Spleen (tissue), 11 donors: Measurements from ENCODE around the gene SLIT3. TPM values are rescaled to one million over a fixed set of nuclear protein-coding genes. Genes with fewer than 3 reads are reported as not detected.

Source experiments
- DNase-seq: peaks from one replicate; pipeline ENCODE4 v3.0.0-alpha.2; 2020
- H3K27ac ChIP-seq, 8 donors: fragments of 200-600 bp; sonication (generic) in 7 of 8; 1 replicate in 4 of 8; 2 replicates in 4 of 8; pipeline versions ENCODE4 v1.5.0 to v1.8.0; 2016 to 2021; ENCODE audit warnings: inconsistent platforms in 4 of 8, mild to moderate bottlenecking in 4 of 8, moderate library complexity in 1 of 8
- H3K27me3 ChIP-seq, 7 donors: fragments of 200-600 bp; sonication (generic) in 6 of 7; replicated peaks in 1 of 7; 1 replicate in 4 of 7; 2 replicates in 3 of 7; pipeline versions ENCODE4 v1.5.0 to v1.8.0; 2016 to 2021; ENCODE audit warnings: inconsistent platforms in 3 of 7, mild to moderate bottlenecking in 1 of 7
- H3K36me3 ChIP-seq, 6 donors: fragments of 200-600 bp; sonication (generic) in 5 of 6; 1 replicate in 4 of 6; 2 replicates in 2 of 6; pipeline versions ENCODE4 v1.5.0 to v1.8.0; 2016 to 2021; ENCODE audit warnings: inconsistent platforms in 2 of 6
- H3K4me1 ChIP-seq, 6 donors: fragments of 200-600 bp; sonication (generic) in 5 of 6; 1 replicate in 3 of 6; 2 replicates in 3 of 6; pipeline versions ENCODE4 v1.5.0 to v1.8.0; 2016 to 2021; ENCODE audit warnings: inconsistent platforms in 3 of 6
- H3K4me3 ChIP-seq, 8 donors: fragments of 200-600 bp; sonication (generic) in 7 of 8; 1 replicate in 4 of 8; 2 replicates in 4 of 8; pipeline versions ENCODE4 v1.5.0 to v1.8.0; 2016 to 2021; ENCODE audit warnings: inconsistent platforms in 4 of 8, mild to moderate bottlenecking in 4 of 8, moderate library complexity in 2 of 8
- H3K9me3 ChIP-seq, 8 donors: fragments of 200-600 bp; sonication (generic) in 7 of 8; 1 replicate in 4 of 8; 2 replicates in 4 of 8; pipeline versions ENCODE4 v1.5.0 to v1.8.0; 2016 to 2021; ENCODE audit warnings: inconsistent platforms in 4 of 8
- CTCF ChIP-seq, 11 experiments: fragments of 200-600 bp in 7 of 11; fragments of 450-650 bp in 4 of 11; sonication (generic) in 4 of 11; IDR thresholded peaks in 8 of 11; conservative IDR thresholded peaks in 3 of 11; 1 replicate in 7 of 11; 2 replicates in 4 of 11; pipeline versions ENCODE4 v1.4.0 to v1.8.0; 2016 to 2021; ENCODE audit warnings: antibody characterized with exemption in 11 of 11, inconsistent platforms in 4 of 11, mild to moderate bottlenecking in 1 of 11
- POLR2A ChIP-seq, 3 donors: fragments of 450-650 bp; IDR thresholded peaks; one replicate each; pipeline ENCODE4 v1.5.1; 2017; ENCODE audit warnings: antibody characterized with exemption in 3 of 3, mild to moderate bottlenecking in 1 of 3
- POLR2AphosphoS5 ChIP-seq, 3 donors: sonication (generic); formaldehyde crosslinking; IDR thresholded peaks; one replicate each; pipeline ENCODE4 v1.5.1; 2017; ENCODE audit warnings: antibody characterized with exemption in 3 of 3
- WGBS, 5 donors: extraction: QIAGEN DNeasy Blood & Tissue Kit in 3 of 5; methylation state at CpG; one replicate each; pipeline versions ENCODE4 v1.1.5 to v1.1.7; 2013 to 2018; 5-methylcytosine and 5-hydroxymethylcytosine counted together
- intact Hi-C: fragments of 100-400 bp; cut with DNase I; formaldehyde crosslinking; loops from one replicate; pipeline ENCODE4 v1.15.0; 2023; ENCODE audit warnings: low total_unique reads
- polyA plus RNA-seq, 3 donors: library from polyadenylated mRNA; stranded (reverse); fragments of 200-250 nt; gene quantifications; one replicate each; pipeline ENCODE4 v1.2.1, GENCODE V29; 2013
- total RNA-seq, 7 donors: library from RNA; depleted of rRNA in 3 of 7; stranded (reverse); fragments of >200 nt in 3 of 7; fragmentation: NEBNext Ultra II Directional in 4 of 7; extraction: Animal tissue kit (Norgen Biotek cat#: 25700) in 4 of 7; gene quantifications; one replicate each; pipeline versions ENCODE4 v1.1.0 to v1.2.1, GENCODE V29; 2016 to 2021
- donor health status: healthy with polysubstance abuse.
- donor health status: DM: no; HTN: no; CAD: no; lungs with moderate emphysema.
- donor health status: DM: no; HTN: no; CAD: no.
- donor health status: Bipolar disorder and iron deficiency.
- donor health status: healthy.
- donor health status: DM: no; HTN: no; CAD: no.
- donor health status: DM: yes; HTN: yes; CAD: no.

SLIT3 gene
- total and polyA plus RNA-seq, 10 donors, result 0.33 to 54.0 (median 13.2) TPM

DNA sequence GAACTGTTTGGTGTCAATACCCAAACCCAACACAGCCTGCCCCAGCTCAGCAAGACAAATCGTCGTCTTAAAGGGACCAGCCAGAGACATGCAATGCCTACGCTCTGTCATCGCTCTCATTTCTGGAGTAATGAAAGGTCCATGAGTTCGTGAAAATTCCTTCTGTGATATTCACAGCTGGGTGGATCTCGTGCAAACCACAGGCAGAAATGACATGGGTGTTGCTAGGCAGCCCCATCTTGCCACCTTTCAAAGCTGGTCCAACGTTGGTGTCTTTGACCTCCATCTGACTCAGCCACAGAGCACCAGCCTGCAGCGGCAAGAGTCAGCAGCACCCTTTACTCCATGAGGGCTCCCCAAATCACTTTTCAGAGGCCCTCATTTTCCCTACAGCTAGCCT is 215.3 kb downstream of the SLIT3 start:
- Histone ChIP-seq H3K27ac (no peak overlapping the region), H3K4me1 (peaks cover 0 to 2% (median 0%) of the 10 kb centered on the region in 6 donors), H3K4me3 (no peak overlapping the region), H3K9me3 (peaks cover 0 to 8% (median 2%) of the 10 kb centered on the region in 8 donors), H3K27me3 (no peaks in the 10 kb centered on the region), H3K36me3 (no peaks in the 10 kb centered on the region)
- DNase-seq, result no peak
- TF ChIP-seq CTCF (IDR thresholded peaks at IDR 0.05 in 8 of 11, conservative IDR thresholded peaks at IDR 0.05 in 3 of 11), result no peak
- TF ChIP-seq POLR2A (IDR thresholded peaks at IDR 0.05), result no peak
- TF ChIP-seq POLR2AphosphoS5 (IDR thresholded peaks at IDR 0.05), result no peak
- intact Hi-C loops, result no loop called here
- 82 to 89% (median 89%) methylated on average over 8 of the region's 8 CpGs for WGBS, 5 donors

DNA sequence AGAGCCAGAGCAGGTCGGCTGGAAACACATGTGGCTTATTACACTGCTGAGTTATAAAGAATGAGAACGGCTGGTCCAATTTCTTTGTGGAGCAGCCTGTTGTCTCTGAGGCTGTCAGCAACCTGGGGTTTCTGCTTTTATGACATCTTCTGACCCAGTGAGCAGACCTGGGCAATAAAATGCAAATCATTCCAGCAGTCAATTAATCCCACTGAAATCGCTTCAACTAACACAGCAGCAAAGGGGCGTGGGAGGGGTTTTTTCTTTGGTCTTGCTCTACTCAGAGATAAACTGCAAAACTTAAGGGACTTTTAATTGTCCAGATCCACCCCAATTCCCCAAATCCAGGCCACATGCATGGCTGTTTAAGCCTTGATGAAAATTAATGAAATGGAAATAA is 215.7 kb downstream of the SLIT3 start:
- intact Hi-C loops, result no loop called here
- 73 to 91% (median 83%) methylated on average over 4 of the region's 4 CpGs for WGBS, 5 donors
- TF ChIP-seq POLR2A (IDR thresholded peaks at IDR 0.05) (no peak), POLR2AphosphoS5 (IDR thresholded peaks at IDR 0.05) (no peak), CTCF (IDR thresholded peaks at IDR 0.05 in 8 of 11, conservative IDR thresholded peaks at IDR 0.05 in 3 of 11) (no peak)

GRCh38 chr5:169084775-169085174 is 216.2 kb downstream of the SLIT3 start:
- 66 to 76% (median 73%) methylated on average over 4 of the region's 4 CpGs for WGBS, 5 donors
- peaks cover 0 to 2% (median 0%) of the 10 kb centered on the region in 6 donors for H3K4me1 ChIP-seq
- no peaks in the 10 kb centered on the region for H3K36me3 ChIP-seq
- no peak for TF ChIP-seq CTCF (IDR thresholded peaks at IDR 0.05 in 8 of 11, conservative IDR thresholded peaks at IDR 0.05 in 3 of 11)
- TF ChIP-seq POLR2A (IDR thresholded peaks at IDR 0.05), result no peak
- no peak for TF ChIP-seq POLR2AphosphoS5 (IDR thresholded peaks at IDR 0.05)
- H3K9me3 ChIP-seq, result no peaks in the 10 kb centered on the region
- intact Hi-C loops, result no loop called here
- DNase-seq, result no peak
- no peaks in the 10 kb centered on the region for H3K27me3 ChIP-seq
- no peak overlapping the region for H3K27ac ChIP-seq
- no peak overlapping the region for H3K4me3 ChIP-seq

More for the DNA sequence above, 215.7 kb downstream of the SLIT3 start:
- Histone ChIP-seq H3K9me3 (peaks cover 0 to 4% (median 0%) of the 10 kb centered on the region in 8 donors), H3K36me3 (no peaks in the 10 kb centered on the region), H3K27me3 (no peaks in the 10 kb centered on the region), H3K4me1 (peaks cover 0 to 2% (median 0%) of the 10 kb centered on the region in 6 donors), H3K27ac (no peak overlapping the region), H3K4me3 (no peak overlapping the region)
- no peak for DNase-seq

DNA sequence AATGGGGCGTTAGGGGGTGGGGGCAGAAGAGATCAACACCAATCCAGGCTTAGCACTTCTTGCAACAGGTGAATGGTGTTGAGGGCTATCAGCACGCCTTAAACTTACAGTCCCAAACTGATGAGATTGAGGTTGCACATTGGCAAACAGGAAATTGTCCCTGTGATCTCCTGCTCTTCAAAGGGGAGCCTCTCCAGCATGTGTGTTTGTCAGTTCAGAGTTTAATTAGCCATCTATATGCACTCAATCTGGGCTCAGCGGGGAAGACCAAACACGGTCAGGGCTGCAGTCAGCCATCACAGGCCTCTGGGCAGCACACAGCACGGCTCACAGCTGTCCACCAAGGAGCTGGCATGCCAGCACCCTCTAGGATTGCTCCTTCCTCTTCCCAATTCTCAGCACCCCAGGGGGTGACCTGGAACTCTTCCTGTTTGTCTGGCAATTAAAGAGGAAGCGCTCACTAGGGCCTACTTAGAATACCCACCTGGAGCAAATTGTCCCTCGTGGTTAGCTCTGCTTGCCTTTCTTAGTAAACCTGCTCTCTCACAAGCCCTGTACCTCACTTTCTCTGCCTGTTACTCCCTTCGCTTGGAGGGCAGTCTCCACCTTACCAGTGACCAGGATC is 217.4 kb downstream of the SLIT3 start:
- no peak for DNase-seq
- 73 to 85% (median 80%) methylated on average over 8 of the region's 8 CpGs for WGBS, 5 donors
- no peaks in the 10 kb centered on the region for H3K9me3 ChIP-seq
- no peaks in the 10 kb centered on the region for H3K36me3 ChIP-seq
- no peaks in the 10 kb centered on the region for H3K27me3 ChIP-seq
- TF ChIP-seq POLR2AphosphoS5 (IDR thresholded peaks at IDR 0.05), result no peak
- no peak overlapping the region for H3K27ac ChIP-seq
- intact Hi-C loops, result no loop called here
- H3K4me1 ChIP-seq, result peaks cover 0 to 2% (median 0%) of the 10 kb centered on the region in 6 donors
- no peak overlapping the region for H3K4me3 ChIP-seq
